ENCODE measurements around the gene CD200.

DNA sequence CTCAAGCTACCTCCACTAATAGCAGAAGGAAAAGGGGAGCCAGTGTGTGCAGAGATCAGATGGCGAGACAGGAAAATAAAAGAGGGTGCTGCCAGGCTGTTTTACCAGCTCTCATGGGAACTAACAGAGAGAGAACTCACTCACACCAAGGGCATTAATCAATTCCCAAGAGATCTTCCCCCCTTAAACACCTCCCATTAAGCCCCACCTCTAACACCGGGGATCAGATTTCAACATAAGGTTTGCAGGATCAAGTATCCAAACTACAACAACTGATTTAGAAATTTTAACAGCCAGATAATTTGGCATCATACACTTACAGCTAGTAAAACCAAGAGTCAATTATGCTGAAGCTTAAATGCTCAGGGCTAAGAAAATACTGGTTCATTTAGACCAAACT is 18.9 kb downstream of the CD200 start:
- TF ChIP-seq, protein P1, sequence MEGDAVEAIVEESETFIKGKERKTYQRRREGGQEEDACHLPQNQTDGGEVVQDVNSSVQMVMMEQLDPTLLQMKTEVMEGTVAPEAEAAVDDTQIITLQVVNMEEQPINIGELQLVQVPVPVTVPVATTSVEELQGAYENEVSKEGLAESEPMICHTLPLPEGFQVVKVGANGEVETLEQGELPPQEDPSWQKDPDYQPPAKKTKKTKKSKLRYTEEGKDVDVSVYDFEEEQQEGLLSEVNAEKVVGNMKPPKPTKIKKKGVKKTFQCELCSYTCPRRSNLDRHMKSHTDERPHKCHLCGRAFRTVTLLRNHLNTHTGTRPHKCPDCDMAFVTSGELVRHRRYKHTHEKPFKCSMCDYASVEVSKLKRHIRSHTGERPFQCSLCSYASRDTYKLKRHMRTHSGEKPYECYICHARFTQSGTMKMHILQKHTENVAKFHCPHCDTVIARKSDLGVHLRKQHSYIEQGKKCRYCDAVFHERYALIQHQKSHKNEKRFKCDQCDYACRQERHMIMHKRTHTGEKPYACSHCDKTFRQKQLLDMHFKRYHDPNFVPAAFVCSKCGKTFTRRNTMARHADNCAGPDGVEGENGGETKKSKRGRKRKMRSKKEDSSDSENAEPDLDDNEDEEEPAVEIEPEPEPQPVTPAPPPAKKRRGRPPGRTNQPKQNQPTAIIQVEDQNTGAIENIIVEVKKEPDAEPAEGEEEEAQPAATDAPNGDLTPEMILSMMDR (conservative IDR thresholded peaks at IDR 0.05; ENCODE audit: low read length): no peak
- no peak for TF ChIP-seq EZH2phosphoT487 (IDR thresholded peaks at IDR 0.05; ENCODE audit: borderline replicate concordance)

All from Loucy (cell line).